ENCODE measurements around the gene COPA. TPM values are rescaled to one million over a fixed set of nuclear protein-coding genes. Genes with fewer than 3 reads are reported as not detected.
A peak's percentile ranks its signal among the peaks of the same experiment; 100 is the strongest.
"Not testable (repeated sequence)": the region's sequence is repeated elsewhere in the genome, so short reads cannot be mapped to it uniquely, and the experiment has no call there.

COPA gene
- total RNA-seq, result 94.8 TPM

DNA sequence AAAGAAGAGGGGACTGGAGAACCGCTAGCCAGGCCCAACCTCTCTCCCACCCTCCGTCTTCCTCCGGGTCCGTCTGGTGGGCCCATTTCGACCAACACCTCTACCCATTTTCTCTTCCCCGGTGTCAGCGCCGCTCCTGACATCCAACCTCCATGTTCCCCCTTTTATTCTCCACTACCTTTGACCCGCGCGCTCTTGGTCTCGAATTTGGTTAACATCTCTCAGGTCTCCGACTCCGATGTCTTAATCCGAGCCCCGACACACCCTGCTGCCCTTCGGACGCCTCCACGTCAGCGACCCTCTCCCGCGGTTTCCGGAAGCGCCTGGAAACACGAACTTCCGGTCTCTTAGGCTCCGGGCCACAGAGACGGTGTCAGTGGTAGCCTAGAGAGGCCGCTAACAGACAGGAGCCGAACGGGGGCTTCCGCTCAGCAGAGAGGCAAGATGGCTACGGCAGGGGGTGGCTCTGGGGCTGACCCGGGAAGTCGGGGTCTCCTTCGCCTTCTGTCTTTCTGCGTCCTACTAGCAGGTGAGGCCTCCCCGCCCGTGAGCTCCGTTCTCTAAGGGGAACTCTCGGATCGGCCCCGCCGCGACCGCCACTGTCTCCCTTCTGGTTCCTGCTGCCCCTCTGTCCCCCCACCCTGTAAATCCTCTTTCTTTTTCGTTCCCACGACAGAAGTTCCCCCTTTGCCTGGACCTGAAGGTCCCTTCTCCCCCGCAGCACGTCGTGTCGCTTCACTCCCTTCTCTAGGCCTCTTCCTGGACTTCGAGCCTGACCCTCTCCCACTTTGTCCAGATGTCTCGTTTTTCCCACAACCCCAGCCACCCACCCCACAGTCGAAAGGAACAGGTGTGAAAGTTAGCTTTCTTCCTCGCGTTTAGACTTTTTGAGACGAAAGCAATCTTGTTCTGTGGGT, at the start of gene COPA, which contains the start of gene NCSTN:
TSS of gene COPA (minus strand) at position 298 of the 917 bp plus-strand sequence. CDS start at position 218, 80 bp downstream.
TSS of gene NCSTN (plus strand) at position 431 of the 917 bp plus-strand sequence. CDS start at position 445, 14 bp downstream.
- ATAC-seq, result peak; percentile 99
- DNase-seq (ENCODE audit: low spot score), result peak; percentile 92

DNA sequence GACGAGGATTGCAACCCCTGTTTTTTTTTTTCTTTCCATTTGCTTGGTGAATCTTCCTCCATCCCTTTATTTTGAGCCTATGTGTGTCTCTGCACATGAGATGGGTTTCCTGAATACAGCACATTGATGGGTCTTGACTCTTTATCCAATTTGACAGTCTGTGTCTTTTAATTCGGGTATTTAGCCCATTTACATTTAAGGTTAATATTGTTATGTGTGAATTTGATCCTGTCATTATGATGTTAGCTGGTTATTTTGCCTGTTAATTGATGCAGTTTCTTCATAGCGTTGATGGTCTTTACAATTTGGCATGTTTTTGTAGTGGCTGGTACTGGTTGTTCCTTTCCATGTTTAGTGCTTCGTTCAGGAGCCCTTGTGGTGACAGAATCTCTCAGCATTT, 45.4 kb upstream of the COPA start:
- not testable (repeated sequence) for DNase-seq (ENCODE audit: low spot score); ATAC-seq

DNA sequence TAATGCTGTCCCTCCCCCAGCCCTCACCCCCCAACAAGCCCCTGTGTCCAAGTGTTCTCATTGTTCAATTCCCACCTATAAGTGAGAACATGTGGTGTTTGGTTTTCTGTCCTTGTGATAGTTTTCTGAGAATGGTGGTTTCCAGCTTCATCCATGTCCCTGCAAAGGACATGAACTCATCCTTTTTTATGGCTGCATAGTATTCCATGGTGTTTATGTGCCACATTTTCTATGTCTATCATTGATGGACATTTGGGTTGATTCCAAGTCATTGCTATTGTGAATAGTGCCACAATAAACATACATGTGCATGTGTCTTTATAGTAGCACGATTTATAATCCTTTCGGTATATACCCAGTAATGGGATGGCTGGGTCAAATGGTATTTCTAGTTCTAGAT, 41.8 kb upstream of the COPA start:
- DNase-seq (ENCODE audit: low spot score); ATAC-seq: not testable (repeated sequence)

DNA sequence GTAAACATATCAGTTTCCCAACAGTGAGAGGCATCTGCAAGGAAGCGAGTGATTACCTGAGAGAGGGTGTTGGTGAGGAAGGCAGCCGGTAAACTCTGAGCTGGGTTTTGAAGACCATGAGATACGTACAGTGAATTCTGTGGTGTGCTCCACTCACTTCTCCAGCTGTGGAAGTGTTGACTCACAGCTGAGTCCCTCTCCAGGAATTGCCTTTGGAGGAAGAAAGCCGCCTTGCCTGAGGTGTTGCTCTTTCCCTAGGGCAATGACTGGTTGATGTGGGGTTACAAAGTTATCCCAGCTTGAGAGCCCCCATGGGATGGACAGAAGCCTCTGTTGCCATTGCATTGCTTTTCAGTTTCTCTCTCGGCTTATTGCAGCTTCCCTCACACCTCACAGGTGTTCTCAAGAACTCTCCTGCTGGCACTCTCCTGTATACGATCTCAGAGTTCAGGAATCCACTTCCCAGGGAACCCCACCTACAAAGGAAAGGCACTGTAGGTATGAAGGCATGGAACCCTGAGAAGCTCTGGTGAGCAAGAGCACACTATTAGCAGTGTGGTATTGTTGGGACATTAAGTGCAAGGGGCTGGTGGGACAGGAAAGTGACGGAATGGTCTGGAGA, 34.6 kb upstream of the COPA start:
- no peak for ATAC-seq
- DNase-seq (ENCODE audit: low spot score), result no peak

DNA sequence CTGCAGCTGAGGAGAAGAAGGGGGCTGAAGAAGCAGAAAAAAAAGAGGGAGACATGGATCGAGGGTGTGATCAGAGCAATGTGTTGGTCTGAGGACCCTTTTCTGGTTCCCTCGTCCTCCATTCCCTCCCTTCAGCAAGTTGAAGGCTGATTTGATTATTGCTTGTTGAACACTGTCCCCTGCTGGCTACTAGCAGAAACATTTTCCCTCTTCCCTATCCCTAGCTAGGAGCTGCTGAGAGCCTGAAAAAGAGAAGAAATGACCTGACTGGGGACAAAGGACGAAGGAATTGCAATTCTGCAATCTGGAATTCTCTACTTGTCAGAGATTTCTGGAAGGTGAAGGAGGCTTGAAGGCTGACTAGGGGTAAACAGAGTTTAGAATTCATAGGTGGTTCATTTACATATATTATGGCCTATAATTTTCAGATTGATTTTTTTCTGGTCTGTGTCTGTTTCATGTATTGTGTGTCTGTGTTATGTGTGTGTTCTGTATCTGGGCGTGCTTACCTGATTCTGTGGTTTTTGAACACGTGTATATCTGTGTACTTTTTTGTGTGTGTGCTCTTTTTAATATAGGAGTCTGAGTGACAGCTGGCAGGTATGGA, 33.6 kb upstream of the COPA start:
- DNase-seq (ENCODE audit: low spot score) (no peak), ATAC-seq (peak; percentile 92)

DNA sequence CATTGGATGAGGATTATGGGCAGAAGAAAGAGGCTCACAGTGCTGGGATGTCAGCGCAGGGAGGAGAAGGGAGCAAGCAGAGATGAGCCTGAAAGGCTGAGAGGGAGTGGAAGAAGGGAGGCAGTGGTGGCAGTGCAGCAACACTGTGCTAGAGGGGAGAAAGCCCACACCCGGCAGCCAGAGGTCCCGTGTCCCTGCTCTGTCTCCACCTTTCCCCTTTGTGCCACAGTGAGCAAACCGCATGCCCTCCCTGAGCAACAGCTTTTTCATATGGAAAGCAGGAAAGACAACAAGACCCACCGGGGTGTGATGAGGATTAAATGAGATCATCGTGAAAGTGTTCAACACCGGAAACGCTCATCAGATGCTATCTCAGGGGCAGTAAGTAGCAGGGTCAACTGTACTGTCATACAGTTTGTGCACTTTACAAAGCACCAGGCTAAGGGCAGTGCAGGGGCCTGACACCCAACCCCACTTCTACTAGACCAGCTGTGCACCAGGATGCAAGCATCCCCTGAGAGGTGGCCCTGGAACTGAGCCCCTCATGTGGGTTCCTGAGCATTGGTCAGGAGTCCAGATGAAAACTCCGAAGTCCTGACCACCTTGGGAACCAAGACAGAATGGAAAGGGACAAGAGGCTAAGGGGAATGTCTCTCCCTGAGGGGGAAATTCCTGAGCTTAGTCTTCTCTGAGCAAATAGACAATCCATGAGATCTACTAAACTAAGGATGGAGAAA, 32.9 kb upstream of the COPA start:
- DNase-seq (ENCODE audit: low spot score) (no peak), ATAC-seq (peak; percentile 12)

DNA sequence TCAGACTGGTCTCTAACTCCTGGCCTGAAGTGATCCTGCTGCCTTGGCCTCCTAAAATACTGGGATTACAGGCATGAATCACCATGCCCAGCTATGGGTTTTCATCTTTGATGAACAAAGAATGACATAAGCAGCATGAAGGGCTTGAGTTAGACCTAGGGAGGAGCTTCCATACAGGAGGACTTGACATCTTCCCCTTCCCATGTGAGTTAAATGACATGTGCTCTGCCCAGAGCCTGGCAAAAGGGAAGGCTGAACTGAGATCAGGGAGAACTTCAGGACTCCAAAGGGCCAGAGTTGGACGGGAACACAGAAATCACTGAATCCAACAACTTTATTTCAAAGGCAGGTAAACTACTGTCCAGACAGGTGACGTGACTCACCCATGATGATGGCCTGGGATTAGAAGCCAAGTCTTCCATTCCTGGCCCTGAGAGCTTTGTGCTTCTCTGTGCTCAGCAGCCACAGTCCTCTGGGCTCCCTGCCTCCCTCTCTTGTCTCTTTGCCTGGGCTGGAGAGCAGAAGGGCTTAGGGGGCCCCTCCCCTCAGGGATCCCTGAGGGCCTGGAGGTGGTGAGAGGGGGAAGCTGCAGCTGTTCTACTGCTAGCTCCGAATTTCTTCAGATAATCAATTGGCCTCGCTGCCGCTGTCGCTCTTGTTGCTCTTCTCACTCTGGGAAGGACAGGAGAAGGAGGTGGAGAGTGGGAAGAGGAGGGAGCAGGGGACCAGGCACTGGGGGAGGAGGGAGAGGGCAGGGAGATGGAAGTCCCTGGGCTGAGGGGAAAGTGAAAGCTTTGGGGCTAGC, 31.5 kb upstream of the COPA start:
- DNase-seq (ENCODE audit: low spot score) (no peak), ATAC-seq (no peak)

DNA sequence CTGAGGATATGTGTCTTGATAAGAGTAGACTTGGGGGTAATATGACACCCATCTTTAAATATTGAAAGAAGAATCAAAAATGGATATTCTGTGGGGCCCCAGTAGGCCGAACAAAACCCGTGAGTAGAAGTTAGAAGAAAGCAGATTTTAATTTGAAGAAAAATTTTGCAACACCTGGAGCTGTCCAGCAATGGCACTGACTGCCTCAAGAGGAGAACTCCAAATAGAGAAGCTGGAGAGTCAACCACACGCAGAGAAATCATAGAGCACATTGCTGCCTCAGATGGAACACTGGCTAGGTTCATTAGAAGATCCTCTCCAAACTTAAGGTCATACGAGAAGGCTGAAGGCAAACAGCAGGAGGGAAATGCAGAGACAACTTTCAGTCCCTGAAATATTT, 30.6 kb upstream of the COPA start:
- no peak for ATAC-seq

DNA sequence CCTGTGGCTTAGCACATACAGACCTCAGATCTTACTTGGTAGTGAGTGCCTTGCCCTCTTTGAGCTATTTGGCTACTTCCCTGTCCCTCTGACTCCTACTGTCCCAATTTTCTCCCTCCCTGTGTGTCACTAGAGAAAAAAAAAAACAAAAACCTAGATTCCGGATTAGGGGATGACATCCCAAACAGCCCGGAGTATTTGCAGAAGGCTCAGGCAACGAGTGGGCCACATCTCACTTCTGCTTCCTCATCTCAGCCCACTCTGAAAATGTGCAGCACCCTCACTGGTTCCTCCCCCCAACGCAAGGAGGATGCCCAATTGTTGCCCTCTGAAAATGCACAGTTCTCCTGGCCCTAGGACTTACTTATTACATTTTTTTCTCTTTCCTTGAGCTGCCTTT, 28.7 kb upstream of the COPA start:
- no peak for DNase-seq (ENCODE audit: low spot score)
- no peak for ATAC-seq

More for the DNA sequence above, 30.6 kb upstream of the COPA start:
- no peak for DNase-seq (ENCODE audit: low spot score)

DNA sequence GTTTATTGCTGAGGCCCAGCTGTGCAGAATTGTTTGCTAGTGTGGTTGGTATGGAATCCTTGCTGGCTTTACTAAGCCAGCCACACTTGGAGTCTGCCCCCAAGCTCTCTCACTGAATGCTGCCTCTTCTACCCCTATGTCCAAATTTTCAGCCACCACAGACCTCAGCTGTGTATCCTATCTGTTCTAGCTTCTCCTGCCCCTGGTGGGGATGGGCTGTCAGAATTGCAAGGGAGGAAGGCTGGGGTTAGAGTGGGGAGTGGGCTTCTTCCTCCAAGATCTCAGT, 28.2 kb upstream of the COPA start:
- ATAC-seq (no peak), DNase-seq (ENCODE audit: low spot score) (no peak)

DNA sequence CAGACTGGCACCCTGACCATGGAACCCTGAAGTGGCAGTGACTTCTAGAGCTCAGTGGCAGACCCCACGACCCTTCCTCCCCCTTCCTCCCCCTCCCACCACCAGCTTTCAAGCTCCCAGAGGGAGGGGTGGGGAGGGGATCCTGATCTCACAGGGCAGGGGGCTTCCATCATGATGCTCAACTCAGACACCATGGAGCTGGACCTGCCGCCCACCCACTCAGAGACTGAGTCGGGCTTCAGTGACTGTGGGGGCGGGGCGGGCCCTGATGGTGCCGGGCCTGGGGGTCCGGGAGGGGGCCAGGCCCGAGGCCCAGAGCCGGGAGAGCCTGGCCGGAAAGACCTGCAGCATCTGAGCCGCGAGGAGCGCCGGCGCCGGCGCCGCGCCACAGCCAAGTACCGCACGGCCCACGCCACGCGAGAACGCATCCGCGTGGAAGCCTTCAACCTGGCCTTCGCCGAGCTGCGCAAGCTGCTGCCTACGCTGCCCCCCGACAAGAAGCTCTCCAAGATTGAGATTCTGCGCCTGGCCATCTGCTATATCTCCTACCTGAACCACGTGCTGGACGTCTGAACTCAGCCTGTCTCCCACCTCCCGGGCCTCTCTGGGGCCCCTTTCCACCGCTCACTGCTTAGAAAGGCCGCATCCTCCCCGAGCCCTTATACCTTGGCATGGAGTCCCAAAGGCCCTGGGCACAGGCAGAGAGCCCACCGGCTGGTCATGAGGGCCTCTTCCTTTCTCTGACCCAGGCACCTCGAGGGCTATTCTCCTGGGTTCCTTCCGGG, 27.7 kb upstream of the COPA start:
- DNase-seq (ENCODE audit: low spot score) (peak; percentile 31), ATAC-seq (no peak)

DNA sequence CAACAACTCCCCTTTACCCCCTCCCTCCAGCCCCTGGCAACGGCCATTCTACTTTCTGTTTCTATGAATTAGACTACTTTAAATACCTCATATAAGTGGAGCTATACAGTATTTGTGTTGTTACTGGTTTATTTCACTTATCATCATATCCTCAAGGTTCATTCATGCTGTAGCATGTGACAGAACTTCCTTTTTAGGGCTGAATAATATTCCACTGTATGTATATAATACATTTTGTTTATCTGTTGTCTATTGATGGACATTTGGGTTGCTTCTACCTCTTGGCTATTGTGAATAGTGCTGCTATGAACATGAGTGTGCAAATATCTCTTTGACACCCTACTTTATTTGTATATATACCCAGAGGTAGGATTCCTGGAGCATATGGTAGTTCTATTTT, 26.0 kb upstream of the COPA start:
- no peak for DNase-seq (ENCODE audit: low spot score)
- ATAC-seq, result no peak

DNA sequence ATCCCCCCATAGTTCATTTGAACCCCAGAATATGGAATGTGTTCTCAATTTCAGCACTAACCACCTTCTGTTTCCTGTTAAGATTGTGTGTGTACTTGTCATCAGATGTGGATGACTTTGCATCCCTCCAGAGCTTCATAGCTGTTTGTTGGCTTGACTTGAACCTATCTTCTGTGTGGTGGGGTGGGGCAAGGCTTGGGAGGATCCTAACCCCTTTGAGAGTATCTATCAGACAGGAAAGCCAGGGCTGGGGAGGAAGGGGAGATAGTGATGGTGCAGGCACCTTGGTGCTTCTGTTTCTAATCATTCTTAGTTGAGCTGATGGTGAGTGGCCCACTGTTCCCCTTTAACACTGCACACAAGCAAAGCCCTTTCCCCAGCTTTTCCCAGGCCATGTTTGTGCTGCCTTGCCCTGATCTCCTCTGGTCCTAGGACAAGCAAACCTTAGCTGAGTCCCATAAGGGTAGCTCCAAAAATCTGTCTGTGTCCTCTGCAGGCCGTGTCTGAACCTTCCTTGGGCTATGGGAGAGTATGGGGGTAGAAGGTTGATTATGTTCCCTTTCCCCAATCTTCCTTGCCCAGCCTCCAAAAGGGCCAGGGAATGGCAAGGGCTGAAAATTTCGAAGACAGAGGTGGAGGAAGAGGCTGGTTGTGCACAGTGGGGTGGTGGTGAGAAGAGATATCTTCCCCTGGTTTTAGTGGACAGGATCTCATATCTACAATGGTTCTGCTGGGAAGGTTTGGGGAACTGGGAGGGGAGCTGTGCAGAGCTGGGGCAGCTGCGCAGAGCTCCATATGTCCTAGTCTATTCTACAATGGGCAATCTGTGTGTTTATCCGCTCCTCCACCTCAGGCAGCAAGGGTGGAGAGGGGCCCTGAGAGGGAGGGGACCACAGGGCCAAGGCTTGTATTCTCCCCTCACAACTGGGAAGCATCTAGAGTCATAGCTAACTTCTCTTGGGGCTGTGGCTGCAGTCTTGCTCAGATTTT, 25.2 kb upstream of the COPA start:
- DNase-seq (ENCODE audit: low spot score), result peak; percentile 16
- ATAC-seq, result no peak

DNA sequence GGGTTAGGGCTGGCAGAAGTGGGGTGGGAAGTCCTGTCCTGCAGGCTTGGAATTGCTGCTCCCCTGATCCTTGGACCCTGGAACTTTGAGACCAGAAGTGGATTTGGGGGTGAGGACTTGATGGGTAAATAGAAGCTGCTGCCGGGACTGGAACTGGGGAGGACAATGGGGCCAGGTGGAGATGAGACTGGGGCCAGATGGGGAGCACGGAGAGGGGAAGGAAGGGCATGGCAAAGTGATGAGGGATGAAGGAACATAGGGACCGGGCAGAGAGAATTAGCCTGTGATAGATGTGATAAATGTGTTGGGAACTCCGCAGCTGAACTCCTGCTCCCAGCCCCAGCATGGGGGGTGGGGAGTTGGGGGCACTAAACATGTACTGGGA, 24.5 kb upstream of the COPA start:
- ATAC-seq (no peak), DNase-seq (ENCODE audit: low spot score) (peak; percentile 30)

DNA sequence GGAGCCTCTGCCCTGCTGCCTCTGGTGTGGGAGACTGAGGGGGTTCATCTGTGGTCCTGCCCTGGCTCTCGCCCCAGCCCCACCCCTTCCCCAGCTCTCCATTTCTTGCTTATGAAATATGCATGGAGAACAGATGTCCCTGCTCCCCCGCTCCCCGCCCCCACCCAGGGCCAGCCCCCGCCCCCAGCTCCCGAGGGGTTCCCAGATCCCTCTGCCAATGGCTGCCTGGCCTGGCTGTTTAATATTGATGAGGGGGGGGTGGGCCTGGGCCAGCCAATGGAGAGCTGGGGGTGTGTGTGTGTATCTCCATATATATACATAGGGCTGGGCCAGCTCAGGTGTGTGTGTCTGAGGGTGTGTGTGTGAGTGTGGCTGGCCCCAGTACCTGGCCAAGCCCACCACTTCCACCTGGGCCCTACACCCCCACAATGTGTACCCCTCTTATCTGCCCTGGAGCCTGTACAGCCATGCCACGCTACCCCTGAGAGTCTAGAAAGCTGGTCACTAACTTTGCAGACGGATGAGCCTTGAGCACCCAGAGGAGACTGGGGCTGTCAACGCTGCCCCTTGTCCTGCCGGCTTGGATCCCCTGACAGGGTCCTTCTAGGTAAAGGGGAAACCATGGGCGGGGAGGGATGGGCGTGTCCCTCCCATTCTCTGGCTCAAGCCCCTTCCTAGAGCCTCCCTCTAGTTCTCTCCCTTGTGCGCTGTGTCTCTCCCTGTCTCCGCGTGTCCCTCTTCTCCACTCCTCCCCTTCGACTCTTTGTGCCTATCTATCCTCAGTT, 23.9 kb upstream of the COPA start, which contains the start of gene NHLH1:
TSS of gene NHLH1 (plus strand) at position 341 of the 785 bp plus-strand sequence. CDS start 3,661 bp downstream, outside the sequence.
- DNase-seq (ENCODE audit: low spot score) (peak; percentile 21), ATAC-seq (no peak)

DNA sequence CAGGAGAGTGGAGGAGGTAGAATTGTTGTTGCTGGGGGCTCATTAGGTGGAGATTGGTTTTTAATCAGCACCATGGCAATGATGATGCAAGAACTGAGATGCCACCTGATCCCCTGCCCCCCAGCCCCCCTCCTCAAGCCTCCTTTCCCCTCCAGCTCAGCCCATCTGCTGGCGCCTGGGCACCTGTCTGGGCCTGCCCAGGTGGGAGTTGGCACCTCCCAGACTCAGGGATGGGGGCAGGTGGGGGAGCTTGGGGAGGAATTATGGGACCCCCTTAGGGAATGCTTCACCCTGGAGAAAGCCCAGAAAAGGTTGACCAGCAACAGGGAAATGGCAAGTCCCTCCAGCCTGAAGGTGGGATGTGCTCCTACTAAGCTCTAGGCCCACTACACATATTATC, 22.3 kb upstream of the COPA start:
- no peak for ATAC-seq

DNA sequence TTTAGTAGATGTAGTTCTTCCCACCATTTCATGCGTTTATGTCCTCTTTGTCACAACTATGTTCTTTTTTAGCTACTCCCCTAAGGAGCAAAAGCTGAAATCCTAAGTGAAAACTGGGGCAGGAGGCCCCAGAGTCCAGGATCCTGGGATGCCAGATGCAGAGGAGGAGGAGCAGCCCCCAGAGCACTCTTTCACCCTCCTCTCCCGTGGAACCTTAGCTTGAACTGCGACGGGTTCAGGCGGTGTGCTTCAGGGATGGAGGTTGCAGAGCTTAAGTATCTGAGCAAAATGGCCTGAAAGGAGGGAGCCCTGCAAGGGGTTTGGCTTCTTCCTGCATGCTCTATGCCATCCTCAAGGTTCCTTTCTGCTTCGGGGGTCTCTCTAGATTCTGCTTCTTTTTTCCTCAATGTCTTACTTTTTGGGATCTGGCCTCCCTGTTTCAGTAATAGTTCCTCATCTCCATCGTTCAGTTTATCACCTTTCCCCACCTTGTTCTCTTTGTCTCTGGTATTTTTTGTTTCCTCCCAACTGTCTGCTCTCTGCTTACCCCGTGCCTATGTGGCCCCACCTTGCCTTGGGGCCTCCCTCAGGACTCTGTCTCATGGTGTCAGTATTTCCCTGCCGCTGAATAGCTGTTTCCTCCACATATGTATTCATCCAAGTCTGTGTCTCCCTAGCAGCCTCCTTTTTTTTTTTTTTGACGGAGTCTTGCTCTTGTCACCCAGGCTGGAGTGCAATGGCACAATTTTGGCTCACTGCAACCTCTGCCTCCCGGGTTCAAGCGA, 21.1 kb upstream of the COPA start:
- DNase-seq (ENCODE audit: low spot score) (peak; percentile 14), ATAC-seq (no peak)

More for the DNA sequence above, 22.3 kb upstream of the COPA start:
- DNase-seq (ENCODE audit: low spot score), result peak; percentile 21
